Peyer's patch (tissue), 4 donors: Measurements from ENCODE around the gene RAP1A.

Experiments used
- CTCF ChIP-seq, 6 experiments: fragments of 450-650 bp in 4 of 6; fragments of 200-600 bp in 2 of 6; sonication (generic) in 1 of 6; IDR thresholded peaks; one replicate each; pipeline ENCODE4 v1.5.1; 2017 to 2019; ENCODE audit warnings: antibody characterized with exemption in 6 of 6, mild to moderate bottlenecking in 3 of 6, moderate library complexity in 1 of 6
- POLR2A ChIP-seq, 2 donors: fragments of 450-650 bp; IDR thresholded peaks; one replicate each; pipeline ENCODE4 v1.5.1; 2017; ENCODE audit warnings: antibody characterized with exemption in 2 of 2, mild to moderate bottlenecking in 2 of 2, moderate library complexity in 2 of 2

DNA sequence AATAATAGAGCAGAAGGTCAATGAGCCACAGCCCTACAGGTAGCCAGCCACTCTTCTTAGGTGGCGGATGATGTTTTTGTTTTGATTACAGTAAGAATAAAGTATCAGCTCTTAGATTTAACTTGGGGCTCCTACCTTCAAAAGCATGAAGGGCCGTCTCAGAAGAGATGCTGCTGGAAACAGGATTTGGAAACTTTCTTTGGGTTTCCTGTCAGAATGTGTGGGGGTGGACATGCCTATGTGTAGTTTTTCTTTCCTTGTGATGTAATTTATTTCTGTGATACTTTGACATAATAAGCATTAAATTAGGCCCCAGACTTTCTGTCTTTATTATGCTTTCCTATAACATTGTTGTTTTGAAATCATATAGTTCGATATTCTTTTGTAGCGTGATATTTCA is 1.5 kb downstream of the RAP1A start:
- TF ChIP-seq POLR2A (IDR thresholded peaks at IDR 0.05) (no peak), CTCF (IDR thresholded peaks at IDR 0.05) (no peak)
